DND-41 (cell line): Measurements from ENCODE around the gene MAN2A2.

Experiments used
- ATAC-seq: fragments of 200-7000 bp; cut with Tn5 transposase; 3 replicates; pipeline ENCODE4 v1.9.1; 2021; ENCODE audit warnings: low read depth; ENCODE audit not compliant: insufficient read depth
- DNase-seq: peaks from one replicate; pipeline ENCODE4 v3.0.0-alpha.2; 2020
- H2AFZ ChIP-seq: 2 replicates; pipeline ENCODE4 v1.6.0; 2012; ENCODE audit warnings: low read depth, low read length
- H3K27ac ChIP-seq: 2 replicates; pipeline ENCODE4 v1.5.1; 2012; ENCODE audit warnings: low read length, inconsistent platforms
- H3K27me3 ChIP-seq: fragments of 200-600 bp; sonication (generic); 2 replicates; pipeline ENCODE4 v1.6.0; 2012; ENCODE audit warnings: low read length, mild to moderate bottlenecking, inconsistent platforms; ENCODE audit not compliant: insufficient read depth, poor library complexity
- H3K36me3 ChIP-seq: 2 replicates; pipeline ENCODE4 v1.5.1; 2012; ENCODE audit warnings: low read length, inconsistent platforms; ENCODE audit not compliant: insufficient read depth
- H3K4me1 ChIP-seq: 2 replicates; pipeline ENCODE4 v1.5.1; 2012; ENCODE audit warnings: mild to moderate bottlenecking, low read length; ENCODE audit not compliant: insufficient read depth
- H3K4me2 ChIP-seq: 2 replicates; pipeline ENCODE4 v1.6.0; 2012; ENCODE audit warnings: mild to moderate bottlenecking, moderate library complexity, low read length, inconsistent platforms; ENCODE audit not compliant: insufficient read depth
- H3K4me3 ChIP-seq, 2 experiments: fragments of 200-600 bp in 1 of 2; shearing (Covaris generic) in 1 of 2; 2 replicates each; pipeline ENCODE4 v1.5.1; 2012 to 2016; ENCODE audit warnings: inconsistent platforms in 2 of 2, low read length in 2 of 2, mild to moderate bottlenecking in 2 of 2, low read depth in 1 of 2, moderate library complexity in 1 of 2
- H3K79me2 ChIP-seq: 2 replicates; pipeline ENCODE4 v1.6.0; 2012; ENCODE audit warnings: low read length, inconsistent platforms; ENCODE audit not compliant: insufficient read depth
- H3K9ac ChIP-seq: 2 replicates; pipeline ENCODE4 v1.6.0; 2012; ENCODE audit warnings: low read depth, mild to moderate bottlenecking, inconsistent platforms, low read length, moderate library complexity
- H3K9me3 ChIP-seq: 2 replicates; pipeline ENCODE4 v1.5.1; 2012; ENCODE audit warnings: low read length, moderate library complexity, mild to moderate bottlenecking, inconsistent platforms; ENCODE audit not compliant: insufficient read depth, severe bottlenecking
- H4K20me1 ChIP-seq: 2 replicates; pipeline ENCODE4 v1.6.0; 2012; ENCODE audit warnings: low read length; ENCODE audit not compliant: insufficient read depth
- EZH2 ChIP-seq: IDR thresholded peaks from 3 replicates; pipeline ENCODE4 v1.6.1; 2012; ENCODE audit warnings: borderline replicate concordance, low read depth, mild to moderate bottlenecking, moderate library complexity, low read length, inconsistent platforms; ENCODE audit not compliant: severe bottlenecking
- TF ChIP-seq, protein P1 (sequence below): IDR thresholded peaks from 2 replicates; pipeline ENCODE4 v1.5.1; 2012; ENCODE audit warnings: borderline replicate concordance, low read length, moderate library complexity, mild to moderate bottlenecking; ENCODE audit not compliant: poor library complexity, severe bottlenecking; ENCODE audit errors: extremely low read depth

The MAN2A2 gene

DNA sequence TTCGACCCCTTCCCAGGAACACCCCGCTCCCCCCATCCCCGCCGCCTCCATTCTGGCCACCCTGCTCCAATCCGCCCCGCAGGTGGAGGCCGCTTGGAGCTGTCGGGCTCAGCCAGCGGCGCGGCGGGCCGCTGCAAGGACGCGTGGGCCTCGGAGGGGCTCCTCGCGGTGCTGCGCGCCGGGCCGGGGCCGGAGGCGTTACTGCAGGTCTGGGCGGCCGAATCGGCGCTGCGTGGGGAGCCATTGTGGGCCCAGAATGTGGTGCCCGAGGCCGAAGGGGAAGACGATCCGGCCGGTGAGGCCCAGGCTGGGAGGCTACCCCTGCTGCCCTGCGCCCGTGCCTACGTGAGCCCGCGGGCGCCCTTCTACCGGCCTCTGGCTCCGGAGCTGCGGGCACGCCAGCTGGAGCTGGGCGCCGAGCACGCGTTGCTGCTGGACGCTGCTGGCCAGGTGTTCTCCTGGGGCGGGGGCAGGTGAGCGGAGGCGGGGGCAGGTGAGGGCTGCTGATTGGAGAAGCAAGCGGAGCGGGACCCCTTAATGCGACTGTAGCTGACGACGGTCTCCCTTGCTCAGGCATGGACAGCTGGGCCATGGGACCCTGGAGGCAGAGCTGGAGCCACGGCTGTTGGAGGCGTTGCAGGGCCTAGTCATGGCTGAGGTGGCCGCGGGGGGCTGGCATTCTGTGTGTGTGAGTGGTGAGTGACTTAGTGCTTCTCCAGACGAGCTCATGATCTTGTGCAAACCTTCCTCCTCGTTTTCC is 54.1 kb downstream of the MAN2A2 start:
- Histone ChIP-seq H3K4me1 (peaks cover 26% of the 10 kb centered on the region), H3K36me3 (peaks cover 69% of the 10 kb centered on the region), H3K27me3 (no peaks in the 10 kb centered on the region), H3K9me3 (no peaks in the 10 kb centered on the region), H3K4me2 (0 out of 2 replicates have a peak overlapping the region, but pooled peaks have one; percentile 82), H2AFZ (no peak overlapping the region), H3K4me3 (no peak overlapping the region), H3K27ac (no peak overlapping the region), H4K20me1 (peaks cover 5% of the 10 kb centered on the region; the same call in 1 of the 2 replicates), H3K79me2 (peaks cover 38% of the 10 kb centered on the region), H3K9ac (peak overlapping the region; percentile 11; the same call in 1 of the 2 replicates)
- ATAC-seq (no peak), DNase-seq (no peak)
- TF ChIP-seq, protein P1, sequence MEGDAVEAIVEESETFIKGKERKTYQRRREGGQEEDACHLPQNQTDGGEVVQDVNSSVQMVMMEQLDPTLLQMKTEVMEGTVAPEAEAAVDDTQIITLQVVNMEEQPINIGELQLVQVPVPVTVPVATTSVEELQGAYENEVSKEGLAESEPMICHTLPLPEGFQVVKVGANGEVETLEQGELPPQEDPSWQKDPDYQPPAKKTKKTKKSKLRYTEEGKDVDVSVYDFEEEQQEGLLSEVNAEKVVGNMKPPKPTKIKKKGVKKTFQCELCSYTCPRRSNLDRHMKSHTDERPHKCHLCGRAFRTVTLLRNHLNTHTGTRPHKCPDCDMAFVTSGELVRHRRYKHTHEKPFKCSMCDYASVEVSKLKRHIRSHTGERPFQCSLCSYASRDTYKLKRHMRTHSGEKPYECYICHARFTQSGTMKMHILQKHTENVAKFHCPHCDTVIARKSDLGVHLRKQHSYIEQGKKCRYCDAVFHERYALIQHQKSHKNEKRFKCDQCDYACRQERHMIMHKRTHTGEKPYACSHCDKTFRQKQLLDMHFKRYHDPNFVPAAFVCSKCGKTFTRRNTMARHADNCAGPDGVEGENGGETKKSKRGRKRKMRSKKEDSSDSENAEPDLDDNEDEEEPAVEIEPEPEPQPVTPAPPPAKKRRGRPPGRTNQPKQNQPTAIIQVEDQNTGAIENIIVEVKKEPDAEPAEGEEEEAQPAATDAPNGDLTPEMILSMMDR, result no peak
- no peak for TF ChIP-seq EZH2

DNA sequence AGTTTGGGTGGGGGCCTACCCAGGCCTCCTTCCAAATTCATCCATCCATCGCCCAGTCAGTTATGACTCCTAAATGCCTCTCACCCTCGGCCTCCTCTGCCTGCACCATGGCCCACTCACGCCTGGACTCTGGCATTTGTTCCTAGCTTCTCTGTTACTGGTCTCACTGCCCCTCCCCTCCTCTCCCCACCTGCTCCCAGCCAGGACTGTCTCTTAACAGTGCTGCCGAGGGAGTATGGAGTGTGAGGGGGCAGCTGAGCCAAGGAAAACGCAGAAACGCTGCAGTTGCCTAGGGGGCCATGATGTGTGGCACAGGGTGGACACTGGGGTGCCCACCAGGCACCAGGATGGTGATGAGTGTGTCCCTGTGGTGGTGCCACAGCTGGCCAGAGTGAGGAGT is 54.7 kb downstream of the MAN2A2 start:
- H2AFZ ChIP-seq, result no peak overlapping the region
- H3K4me3 ChIP-seq, result no peak overlapping the region
- ATAC-seq (no peak), DNase-seq (no peak)
- peaks cover 5% of the 10 kb centered on the region; the same call in 1 of the 2 replicates for H4K20me1 ChIP-seq
- no peaks in the 10 kb centered on the region for H3K9me3 ChIP-seq
- H3K9ac ChIP-seq, result 0 out of 2 replicates have a peak overlapping the region, but pooled peaks have one; percentile 11
- peaks cover 26% of the 10 kb centered on the region for H3K4me1 ChIP-seq
- no peak overlapping the region for H3K4me2 ChIP-seq
- peaks cover 72% of the 10 kb centered on the region for H3K36me3 ChIP-seq
- TF ChIP-seq, protein P1, result no peak
- TF ChIP-seq EZH2, result no peak
- H3K27me3 ChIP-seq, result no peaks in the 10 kb centered on the region
- H3K27ac ChIP-seq, result no peak overlapping the region
- H3K79me2 ChIP-seq, result peaks cover 38% of the 10 kb centered on the region

- no peaks in the 10 kb centered on the region for H3K9me3 ChIP-seq
- H3K9ac ChIP-seq, result no peak overlapping the region
- no peak for DNase-seq
- H3K4me3 ChIP-seq, result no peak overlapping the region
- H3K79me2 ChIP-seq, result peaks cover 48% of the 10 kb centered on the region
- no peak for ATAC-seq
- H3K4me1 ChIP-seq, result peaks cover 21% of the 10 kb centered on the region
- no peaks in the 10 kb centered on the region for H3K27me3 ChIP-seq
- H4K20me1 ChIP-seq, result peaks cover 8% of the 10 kb centered on the region; the same call in 1 of the 2 replicates
- TF ChIP-seq, protein P1, result no peak
- TF ChIP-seq EZH2, result no peak
- no peak overlapping the region for H3K4me2 ChIP-seq
- peaks cover 72% of the 10 kb centered on the region for H3K36me3 ChIP-seq
- no peak overlapping the region for H2AFZ ChIP-seq
- H3K27ac ChIP-seq, result no peak overlapping the region
These were observed 56.0 kb downstream of the MAN2A2 start for GRCh38 chr15:90959028-90959595.
